Measurements from ENCODE around the gene KLHL26.

DNA sequence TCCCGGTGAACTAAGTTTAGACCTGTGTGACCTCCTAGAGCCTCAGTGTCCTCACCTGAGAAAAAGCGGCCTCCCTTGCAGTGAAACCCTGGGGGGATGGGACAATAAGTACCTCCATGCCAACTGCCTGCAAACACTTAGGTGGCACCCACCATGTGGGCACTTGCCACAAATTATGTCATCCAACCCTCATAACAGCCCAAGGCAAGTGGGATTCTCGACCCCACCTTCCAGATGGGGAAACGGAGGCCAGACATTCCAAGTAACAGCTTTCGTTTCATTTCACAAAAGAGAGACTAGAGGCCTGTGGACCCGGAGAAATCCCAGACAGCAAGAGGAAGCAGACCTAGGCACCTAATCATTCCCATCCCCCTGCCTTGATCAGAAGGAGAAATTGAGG lies 41.4 kb upstream of the KLHL26 start:
- TF ChIP-seq POLR2A (IDR thresholded peaks at IDR 0.05; ENCODE audit: low read length): no peak
- no peak for TF ChIP-seq GATA1 (IDR thresholded peaks at IDR 0.05; ENCODE audit: low read depth, low read length)

Data from erythroblast (primary cell).